GM19238 (cell line): ENCODE data around the gene SLC13A5.

Source experiments
- DNase-seq: peaks from one replicate; pipeline ENCODE4 v3.0.0; 2011; ENCODE audit warnings: low spot score; ENCODE audit not compliant: insufficient read length

SLC13A5 gene

DNA sequence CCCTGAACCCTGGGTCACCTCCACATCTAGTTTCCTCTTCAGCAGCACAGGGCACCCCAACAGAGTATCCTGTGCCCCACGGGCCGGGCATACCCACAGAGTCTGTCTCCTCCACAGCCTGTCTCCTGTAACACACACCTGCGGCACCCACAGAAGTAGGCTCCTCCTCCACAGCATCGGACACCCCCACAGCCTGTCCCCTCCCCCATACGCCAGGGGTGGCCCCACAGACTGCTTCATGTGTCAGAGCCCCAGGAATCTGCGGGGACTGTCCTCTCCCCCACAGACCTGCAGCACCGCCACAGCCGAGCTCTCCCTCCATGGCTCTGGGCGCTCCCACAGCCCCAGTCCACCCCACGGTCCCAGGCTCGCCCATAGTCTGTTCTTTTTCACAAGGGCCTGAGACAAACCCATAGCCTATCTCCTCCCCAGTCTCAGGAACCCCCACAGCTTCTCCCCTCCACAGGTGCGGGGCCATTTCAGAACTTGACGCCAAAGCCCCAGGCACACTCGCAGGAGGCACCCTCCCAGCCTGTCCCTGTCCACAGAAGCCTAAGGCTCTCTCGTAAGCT lies 74.1 kb downstream of the SLC13A5 start:
- no peak for DNase-seq

- no peak for DNase-seq
Measured at GRCh38 chr17:6638046-6638908, 74.9 kb downstream of the SLC13A5 start.

DNA sequence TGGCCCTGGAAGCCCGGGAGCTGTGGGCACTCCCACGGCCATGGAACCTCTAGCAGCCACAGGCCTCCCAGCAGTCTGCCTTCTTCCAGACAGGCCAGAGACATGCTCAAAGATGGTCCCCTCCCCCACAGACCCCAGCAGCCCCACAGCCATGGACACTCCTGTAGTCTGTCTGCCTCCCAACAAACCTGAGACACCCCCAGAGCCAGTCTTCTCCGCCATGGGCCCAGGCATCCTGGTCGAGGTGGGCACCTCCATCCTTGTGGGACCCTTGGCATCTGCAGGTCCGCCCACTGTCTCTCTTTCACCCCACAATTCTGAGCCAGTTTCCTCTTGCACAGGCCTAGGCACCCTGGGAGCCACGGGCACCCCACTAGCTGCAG lies 75.7 kb downstream of the SLC13A5 start:
- DNase-seq = no peak

DNA sequence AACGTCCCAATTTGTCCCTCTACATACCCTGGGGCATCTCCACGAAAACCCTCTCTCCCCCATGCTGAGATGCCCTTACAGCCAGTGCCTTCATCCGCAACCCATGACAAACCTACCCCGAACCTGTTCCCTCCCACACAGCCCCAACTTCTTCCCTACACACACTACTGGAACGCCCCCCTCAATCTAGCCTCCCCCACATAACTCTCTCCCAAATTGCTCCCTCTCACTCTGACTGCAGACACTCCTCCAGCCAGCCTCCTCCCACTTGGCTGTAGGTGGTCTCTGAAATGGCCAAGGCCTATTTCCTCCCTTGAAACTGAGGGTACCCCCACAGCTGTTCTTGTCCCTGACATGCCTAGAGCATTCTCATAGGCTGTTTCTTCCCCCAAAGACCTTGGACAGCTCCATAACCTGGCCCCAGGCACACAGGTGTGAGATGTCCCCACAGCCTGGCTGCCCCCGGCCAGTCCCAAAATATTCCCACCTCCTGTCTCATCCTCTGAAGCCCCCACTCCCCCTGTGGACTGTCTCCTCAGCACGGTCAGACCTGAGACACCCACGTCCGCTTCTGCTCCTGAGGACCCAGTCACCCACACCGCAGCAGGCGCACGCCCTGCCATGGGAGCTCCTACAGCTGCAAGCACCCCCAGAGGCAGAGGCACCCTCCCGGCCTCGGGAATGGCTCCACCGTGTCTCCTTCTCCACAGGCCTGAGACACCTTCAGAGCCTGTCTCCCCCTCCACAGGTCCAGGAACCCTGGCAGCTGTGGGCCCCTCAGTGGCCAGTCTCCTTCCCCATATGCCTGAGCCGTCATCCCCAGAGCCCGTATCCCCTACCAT lies 76.3 kb downstream of the SLC13A5 start:
- no peak for DNase-seq

- no peak for DNase-seq
Measured at GRCh38 chr17:6636105-6636504, 77.1 kb downstream of the SLC13A5 start.
